Subcutaneous abdominal adipose tissue (tissue), 5 donors: Measurements from ENCODE around the gene CHCHD10.

Experiments
- H3K27ac ChIP-seq: one replicate; pipeline ENCODE4 v1.7.0; 2013; ENCODE audit warnings: low read depth, mild to moderate bottlenecking, inconsistent platforms, low read length, moderate library complexity
- H3K27me3 ChIP-seq, 5 donors: one replicate each; pipeline ENCODE4 v1.7.0; 2013; ENCODE audit warnings: low read length in 5 of 5, inconsistent platforms in 1 of 5; ENCODE audit not compliant: control insufficient read depth in 5 of 5, insufficient read depth in 4 of 5
- H3K36me3 ChIP-seq, 5 donors: one replicate each; pipeline ENCODE4 v1.7.0; 2013; ENCODE audit warnings: low read length in 5 of 5; ENCODE audit not compliant: control insufficient read depth in 5 of 5, insufficient read depth in 5 of 5
- H3K4me1 ChIP-seq, 5 donors: one replicate each; pipeline ENCODE4 v1.7.0; 2013; ENCODE audit warnings: low read length in 5 of 5, mild to moderate bottlenecking in 3 of 5, moderate library complexity in 1 of 5; ENCODE audit not compliant: control insufficient read depth in 5 of 5, insufficient read depth in 5 of 5
- H3K4me3 ChIP-seq, 5 donors: one replicate each; pipeline ENCODE4 v1.7.0; 2013; ENCODE audit warnings: low read length in 5 of 5, low read depth in 1 of 5
- H3K9ac ChIP-seq, 5 donors: one replicate each; pipeline ENCODE4 v1.7.0; 2013; ENCODE audit warnings: low read length in 5 of 5, mild to moderate bottlenecking in 4 of 5, moderate library complexity in 3 of 5
- H3K9me3 ChIP-seq, 5 donors: one replicate each; pipeline ENCODE4 v1.7.0; 2013; ENCODE audit warnings: low read length in 5 of 5; ENCODE audit not compliant: control insufficient read depth in 5 of 5
- donor health status: healthy.
- donor health status: healthy.
- donor health status: healthy.
- donor health status: healthy.
- donor health status: healthy.

Gene CHCHD10

GRCh38 chr22:23787910-23788309 is 20.1 kb upstream of the CHCHD10 start:
- H3K4me1 ChIP-seq = peaks cover 15 to 45% (median 32%) of the 10 kb centered on the region in 5 donors
- peak overlapping the region; percentile 94 for H3K27ac ChIP-seq
- H3K9me3 ChIP-seq = no peaks in the 10 kb centered on the region
- peak overlapping the region; percentile 80 to 95 (median 86) for H3K4me3 ChIP-seq
- peaks cover 0 to 18% (median 13%) of the 10 kb centered on the region in 5 donors for H3K36me3 ChIP-seq
- peaks cover 0 to 2% (median 0%) of the 10 kb centered on the region in 5 donors for H3K27me3 ChIP-seq
- H3K9ac ChIP-seq = peak overlapping the region in 4 of 5 donors; percentile 84 to 97 (median 96)

GRCh38 chr22:23787600-23787896 is 19.8 kb upstream of the CHCHD10 start:
- peak overlapping the region; percentile 75 to 97 (median 95) for H3K9ac ChIP-seq
- peaks cover 0 to 15% (median 12%) of the 10 kb centered on the region in 5 donors for H3K36me3 ChIP-seq
- peak overlapping the region; percentile 80 to 95 (median 86) for H3K4me3 ChIP-seq
- peaks cover 0 to 2% (median 0%) of the 10 kb centered on the region in 5 donors for H3K27me3 ChIP-seq
- H3K9me3 ChIP-seq = no peaks in the 10 kb centered on the region
- peak overlapping the region; percentile 94 for H3K27ac ChIP-seq
- peaks cover 15 to 47% (median 31%) of the 10 kb centered on the region in 5 donors for H3K4me1 ChIP-seq

GRCh38 chr22:23786752-23787599 is 19.2 kb upstream of the CHCHD10 start, which contains the start of gene SMARCB1:
SMARCB1 (plus strand) TSS chr22:23786966; CDS start chr22:23787170, 204 bp downstream.
- Histone ChIP-seq H3K27me3 (peaks cover 0 to 2% (median 0%) of the 10 kb centered on the region in 5 donors), H3K4me3 (peak within 1 kb of the TSS; percentile 80 to 95 (median 86)), H3K36me3 (peaks cover 0 to 9% (median 6%) of the 10 kb centered on the region in 5 donors), H3K9me3 (no peaks in the 10 kb centered on the region), H3K9ac (peak within 1 kb of the TSS; percentile 84 to 97 (median 95)), H3K4me1 (peaks cover 12 to 48% (median 31%) of the 10 kb centered on the region in 5 donors), H3K27ac (peak within 1 kb of the TSS; percentile 94)

GRCh38 chr22:23786261-23786710 is 18.5 kb upstream of the CHCHD10 start:
- H3K27ac ChIP-seq = peak overlapping the region; percentile 94
- H3K4me3 ChIP-seq = peak overlapping the region; percentile 72 to 89 (median 83)
- H3K36me3 ChIP-seq = peaks cover 0 to 4% (median 0%) of the 10 kb centered on the region in 5 donors
- H3K4me1 ChIP-seq = peaks cover 13 to 48% (median 32%) of the 10 kb centered on the region in 5 donors
- H3K27me3 ChIP-seq = peaks cover 0 to 2% (median 0%) of the 10 kb centered on the region in 5 donors
- peak overlapping the region; percentile 81 to 97 (median 95) for H3K9ac ChIP-seq
- no peaks in the 10 kb centered on the region for H3K9me3 ChIP-seq

- Histone ChIP-seq H3K9ac (peak overlapping the region in 1 of 5 donors; percentile 14), H3K27me3 (peaks cover 0 to 2% (median 0%) of the 10 kb centered on the region in 5 donors), H3K9me3 (no peaks in the 10 kb centered on the region), H3K27ac (no peak overlapping the region), H3K4me1 (peaks cover 11 to 41% (median 26%) of the 10 kb centered on the region in 5 donors), H3K4me3 (no peak overlapping the region), H3K36me3 (no peaks in the 10 kb centered on the region)
These were observed 16.5 kb upstream of the CHCHD10 start for GRCh38 chr22:23784215-23784732.

- Histone ChIP-seq H3K9ac (peak overlapping the region in 1 of 5 donors; percentile 14), H3K27ac (no peak overlapping the region), H3K4me1 (peaks cover 11 to 38% (median 24%) of the 10 kb centered on the region in 5 donors), H3K4me3 (no peak overlapping the region), H3K27me3 (peaks cover 0 to 2% (median 0%) of the 10 kb centered on the region in 5 donors), H3K36me3 (no peaks in the 10 kb centered on the region), H3K9me3 (no peaks in the 10 kb centered on the region)
These were observed 15.7 kb upstream of the CHCHD10 start for GRCh38 chr22:23783265-23784150.

- Histone ChIP-seq H3K27me3 (peaks cover 0 to 2% (median 0%) of the 10 kb centered on the region in 5 donors), H3K9me3 (no peaks in the 10 kb centered on the region), H3K27ac (no peak overlapping the region), H3K4me1 (peaks cover 11 to 30% (median 19%) of the 10 kb centered on the region in 5 donors), H3K36me3 (no peaks in the 10 kb centered on the region), H3K9ac (no peak overlapping the region), H3K4me3 (no peak overlapping the region)
These were observed 14.9 kb upstream of the CHCHD10 start for GRCh38 chr22:23782703-23783102.

- Histone ChIP-seq H3K4me1 (peaks cover 10 to 26% (median 15%) of the 10 kb centered on the region in 5 donors), H3K4me3 (no peak overlapping the region), H3K36me3 (no peaks in the 10 kb centered on the region), H3K27ac (no peak overlapping the region), H3K9me3 (no peaks in the 10 kb centered on the region), H3K9ac (no peak overlapping the region), H3K27me3 (peaks cover 0 to 2% (median 0%) of the 10 kb centered on the region in 5 donors)
These were observed 14.5 kb upstream of the CHCHD10 start for GRCh38 chr22:23782252-23782651.

- Histone ChIP-seq H3K36me3 (no peaks in the 10 kb centered on the region), H3K27me3 (peaks cover 0 to 2% (median 0%) of the 10 kb centered on the region in 5 donors), H3K4me1 (peaks cover 10 to 25% (median 14%) of the 10 kb centered on the region in 5 donors), H3K27ac (no peak overlapping the region), H3K9me3 (no peaks in the 10 kb centered on the region), H3K4me3 (no peak overlapping the region), H3K9ac (no peak overlapping the region)
These were observed 13.9 kb upstream of the CHCHD10 start for GRCh38 chr22:23781511-23782183.
